Astrocyte (in vitro differentiated cells and primary cell): ENCODE data around the gene FDX2. TPM values are rescaled to one million over a fixed set of nuclear protein-coding genes. Genes with fewer than 3 reads are reported as not detected.

Source experiments
- DNase-seq: peaks from one replicate; pipeline ENCODE4 v3.0.0-alpha.2; 2010; ENCODE audit warnings: low read depth
- FAIRE-seq: peaks from 2 replicates; lab custom pipeline; 2011; peaks lifted over from hg19 to GRCh38; lab: Jason Lieb, UNC
- H2AFZ ChIP-seq: 2 replicates; pipeline ENCODE4 v1.6.0; 2012; ENCODE audit warnings: low read depth, low read length, inconsistent platforms
- H3K27ac ChIP-seq: 2 replicates; pipeline ENCODE4 v1.5.1; 2011; ENCODE audit warnings: low read depth, low read length, inconsistent platforms
- H3K27me3 ChIP-seq: 2 replicates; pipeline ENCODE4 v1.6.0; 2011; ENCODE audit warnings: low read length, inconsistent platforms; ENCODE audit not compliant: insufficient read depth
- H3K36me3 ChIP-seq: 2 replicates; pipeline ENCODE4 v1.5.1; 2011; ENCODE audit warnings: low read length, inconsistent platforms; ENCODE audit not compliant: insufficient read depth
- H3K4me1 ChIP-seq: 2 replicates; pipeline ENCODE4 v1.5.1; 2011; ENCODE audit warnings: low read length, inconsistent platforms; ENCODE audit not compliant: insufficient read depth
- H3K4me2 ChIP-seq: 2 replicates; pipeline ENCODE4 v1.6.0; 2012; ENCODE audit warnings: low read length, inconsistent platforms
- H3K4me3 ChIP-seq: 2 replicates; pipeline ENCODE4 v1.5.1; 2011; ENCODE audit warnings: low read depth, mild to moderate bottlenecking, low read length, inconsistent platforms; ENCODE audit not compliant: insufficient read depth
- H3K79me2 ChIP-seq: 2 replicates; pipeline ENCODE4 v1.6.0; 2012; ENCODE audit warnings: mild to moderate bottlenecking, low read length, inconsistent platforms; ENCODE audit not compliant: insufficient read depth
- H3K9ac ChIP-seq: 2 replicates; pipeline ENCODE4 v1.6.0; 2012; ENCODE audit warnings: mild to moderate bottlenecking, low read length, inconsistent platforms
- H3K9me3 ChIP-seq: 2 replicates; pipeline ENCODE4 v1.5.1; 2012; ENCODE audit warnings: low read depth, mild to moderate bottlenecking, low read length, inconsistent platforms; ENCODE audit not compliant: insufficient read depth
- H4K20me1 ChIP-seq: 2 replicates; pipeline ENCODE4 v1.6.0; 2012; ENCODE audit warnings: low read length, inconsistent platforms; ENCODE audit not compliant: insufficient read depth
- H3K27ac Mint-ChIP-seq: one replicate; pipeline ENCODE4 v1.8.0; 2021; ENCODE audit warnings: mild to moderate bottlenecking, mixed read lengths; ENCODE audit not compliant: unreplicated experiment
- H3K27me3 Mint-ChIP-seq: one replicate; pipeline ENCODE4 v1.8.0; 2021; ENCODE audit warnings: low read depth, mixed read lengths; ENCODE audit not compliant: unreplicated experiment
- H3K36me3 Mint-ChIP-seq: one replicate; pipeline ENCODE4 v1.8.0; 2021; ENCODE audit warnings: low read depth, mixed read lengths; ENCODE audit not compliant: unreplicated experiment
- H3K4me1 Mint-ChIP-seq: one replicate; pipeline ENCODE4 v1.8.0; 2021; ENCODE audit warnings: low read depth, mixed read lengths; ENCODE audit not compliant: unreplicated experiment
- H3K4me3 Mint-ChIP-seq: one replicate; pipeline ENCODE4 v1.8.0; 2021; ENCODE audit warnings: mild to moderate bottlenecking, moderate library complexity, mixed read lengths; ENCODE audit not compliant: unreplicated experiment
- H3K9me3 Mint-ChIP-seq: one replicate; pipeline ENCODE4 v1.8.0; 2021; ENCODE audit warnings: mild to moderate bottlenecking, mixed read lengths; ENCODE audit not compliant: unreplicated experiment
- EZH2 ChIP-seq: IDR thresholded peaks from 2 replicates; pipeline ENCODE4 v1.6.1; 2012; ENCODE audit warnings: mild to moderate bottlenecking, low read length, inconsistent platforms; ENCODE audit not compliant: insufficient read depth
- total RNA-seq: library from RNA; stranded (reverse); gene quantifications from 2 replicates; pipeline ENCODE4 v1.2.1, GENCODE V29; 2021
- TF ChIP-seq, protein P1 (sequence below): IDR thresholded peaks from 2 replicates; pipeline ENCODE4 v1.5.1; 2011; ENCODE audit warnings: low read depth, mild to moderate bottlenecking, inconsistent platforms, low read length, moderate library complexity; ENCODE audit not compliant: insufficient read depth

Gene FDX2
- total RNA-seq, 1 donor from 2014 or later = 24.4 TPM

DNA sequence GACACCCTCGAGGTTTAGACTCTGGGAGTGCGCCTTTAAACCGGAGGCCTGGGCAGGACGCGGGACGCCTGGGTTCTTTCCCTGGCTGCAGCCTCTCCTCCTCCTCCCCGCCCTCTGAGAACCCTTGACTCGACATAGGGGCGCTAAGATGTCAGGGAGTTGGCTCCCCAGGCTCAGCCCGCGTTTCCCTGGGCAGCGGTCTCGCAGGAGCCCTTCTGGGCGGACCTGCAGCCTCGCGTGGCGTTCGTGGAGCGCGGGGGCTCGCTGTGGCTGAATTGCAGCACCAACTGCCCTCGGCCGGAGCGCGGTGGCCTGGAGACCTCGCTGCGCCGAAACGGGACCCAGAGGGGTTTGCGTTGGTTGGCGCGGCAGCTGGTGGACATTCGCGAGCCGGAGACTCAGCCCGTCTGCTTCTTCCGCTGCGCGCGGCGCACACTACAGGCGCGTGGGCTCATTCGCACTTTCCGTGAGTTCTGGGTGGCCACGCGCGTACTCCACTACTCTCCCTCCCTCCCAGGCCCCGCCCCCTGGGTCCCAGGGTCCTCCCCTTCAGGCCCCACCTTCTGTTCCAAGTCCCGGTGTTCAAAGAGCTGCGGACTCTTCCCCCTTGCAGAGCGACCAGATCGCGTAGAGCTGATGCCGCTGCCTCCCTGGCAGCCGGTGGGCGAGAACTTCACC lies 24.8 kb downstream of the FDX2 start:
- TF ChIP-seq, protein P1, sequence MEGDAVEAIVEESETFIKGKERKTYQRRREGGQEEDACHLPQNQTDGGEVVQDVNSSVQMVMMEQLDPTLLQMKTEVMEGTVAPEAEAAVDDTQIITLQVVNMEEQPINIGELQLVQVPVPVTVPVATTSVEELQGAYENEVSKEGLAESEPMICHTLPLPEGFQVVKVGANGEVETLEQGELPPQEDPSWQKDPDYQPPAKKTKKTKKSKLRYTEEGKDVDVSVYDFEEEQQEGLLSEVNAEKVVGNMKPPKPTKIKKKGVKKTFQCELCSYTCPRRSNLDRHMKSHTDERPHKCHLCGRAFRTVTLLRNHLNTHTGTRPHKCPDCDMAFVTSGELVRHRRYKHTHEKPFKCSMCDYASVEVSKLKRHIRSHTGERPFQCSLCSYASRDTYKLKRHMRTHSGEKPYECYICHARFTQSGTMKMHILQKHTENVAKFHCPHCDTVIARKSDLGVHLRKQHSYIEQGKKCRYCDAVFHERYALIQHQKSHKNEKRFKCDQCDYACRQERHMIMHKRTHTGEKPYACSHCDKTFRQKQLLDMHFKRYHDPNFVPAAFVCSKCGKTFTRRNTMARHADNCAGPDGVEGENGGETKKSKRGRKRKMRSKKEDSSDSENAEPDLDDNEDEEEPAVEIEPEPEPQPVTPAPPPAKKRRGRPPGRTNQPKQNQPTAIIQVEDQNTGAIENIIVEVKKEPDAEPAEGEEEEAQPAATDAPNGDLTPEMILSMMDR = no peak
- TF ChIP-seq EZH2 = peak; percentile 76
- peak overlapping the region; percentile 66 for H2AFZ ChIP-seq
- peaks cover 11% of the 10 kb centered on the region for H3K9me3 ChIP-seq
- no peak overlapping the region for H3K9ac ChIP-seq
- Mint-ChIP-seq H3K36me3 (peaks cover 2% of the 10 kb centered on the region), H3K4me3 (no peak overlapping the region), H3K4me1 (peaks cover 3% of the 10 kb centered on the region), H3K9me3 (peaks cover 27% of the 10 kb centered on the region), H3K27me3 (peaks cover 84% of the 10 kb centered on the region), H3K27ac (peak overlapping the region; percentile 72)
- H3K4me2 ChIP-seq = peak overlapping the region; percentile 82
- H3K4me3 ChIP-seq = peak overlapping the region; percentile 39
- FAIRE-seq (no peak), DNase-seq (no peak)
- no peak overlapping the region for H3K27ac ChIP-seq
- H3K79me2 ChIP-seq = no peaks in the 10 kb centered on the region
- H4K20me1 ChIP-seq = peaks cover 16% of the 10 kb centered on the region
- H3K27me3 ChIP-seq = peaks cover 72% of the 10 kb centered on the region
- H3K4me1 ChIP-seq = peaks cover 37% of the 10 kb centered on the region
- no peaks in the 10 kb centered on the region for H3K36me3 ChIP-seq

DNA sequence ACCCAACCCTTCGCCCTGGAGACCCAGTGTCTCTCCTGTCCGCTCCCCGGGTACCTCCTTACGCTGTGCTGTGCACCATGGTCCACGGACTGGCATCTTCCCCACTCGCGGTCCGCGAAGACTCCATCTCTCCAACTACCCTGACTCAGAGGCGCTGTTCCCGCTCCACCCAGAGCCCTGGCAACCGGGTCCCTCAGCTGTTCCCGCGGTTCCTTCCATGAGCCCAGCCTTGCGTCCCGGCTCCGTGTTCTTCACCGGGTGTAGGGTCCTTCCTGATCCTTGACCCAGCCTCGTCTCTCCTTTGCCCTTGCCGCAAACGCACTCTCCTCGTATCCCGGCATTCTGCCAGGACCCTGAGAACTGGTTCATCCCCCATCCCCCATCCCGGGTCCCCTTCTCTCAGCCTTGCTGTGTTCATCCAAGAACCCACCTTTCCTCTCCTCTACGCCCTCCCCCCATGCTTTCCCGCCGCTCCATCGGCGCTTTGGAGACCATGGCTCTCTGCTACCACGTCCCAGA lies 25.4 kb downstream of the FDX2 start:
- Mint-ChIP-seq H3K4me1 (peaks cover 5% of the 10 kb centered on the region), H3K4me3 (peak overlapping the region; percentile 45), H3K27ac (peak overlapping the region; percentile 72), H3K36me3 (peaks cover 2% of the 10 kb centered on the region), H3K27me3 (peaks cover 83% of the 10 kb centered on the region), H3K9me3 (peaks cover 23% of the 10 kb centered on the region)
- Histone ChIP-seq H3K4me2 (peak overlapping the region; percentile 82), H3K4me1 (peaks cover 34% of the 10 kb centered on the region), H3K9ac (no peak overlapping the region), H2AFZ (peak overlapping the region; percentile 66), H3K4me3 (no peak overlapping the region), H3K9me3 (peaks cover 7% of the 10 kb centered on the region), H3K36me3 (no peaks in the 10 kb centered on the region), H3K27me3 (peaks cover 66% of the 10 kb centered on the region), H4K20me1 (peaks cover 16% of the 10 kb centered on the region), H3K27ac (no peak overlapping the region), H3K79me2 (no peaks in the 10 kb centered on the region)
- DNase-seq = no peak
- FAIRE-seq = no peak
- TF ChIP-seq, protein P1 = no peak

DNA sequence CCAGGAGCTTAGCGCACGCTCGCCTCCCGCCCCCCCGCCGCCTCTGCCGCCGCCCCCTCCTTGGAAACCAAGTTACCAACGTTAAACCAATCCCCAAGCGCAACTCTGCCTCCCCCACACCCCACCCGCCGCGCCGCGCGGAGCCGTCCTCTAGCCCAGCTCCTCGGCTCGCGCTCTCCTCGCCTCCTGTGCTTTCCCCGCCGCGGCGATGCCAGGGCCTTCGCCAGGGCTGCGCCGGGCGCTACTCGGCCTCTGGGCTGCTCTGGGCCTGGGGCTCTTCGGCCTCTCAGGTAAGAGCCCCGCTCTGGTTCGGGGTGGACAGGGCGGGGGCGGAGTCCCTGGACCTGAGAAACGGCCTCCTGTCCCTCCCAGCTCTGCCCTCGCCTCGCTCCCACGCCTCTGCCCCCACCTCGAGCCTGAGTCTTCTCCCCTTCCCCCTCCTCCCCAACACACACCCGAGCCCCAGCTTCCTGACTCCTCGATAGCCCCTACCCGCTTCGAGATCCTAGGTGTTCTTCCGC lies 25.9 kb downstream of the FDX2 start, which contains the start of gene ICAM5:
TSS of gene ICAM5 (plus strand) at position 117 of the 521 bp plus-strand sequence. CDS start at position 209, 92 bp downstream.
- H3K27me3 ChIP-seq = peaks cover 61% of the 10 kb centered on the region
- H3K4me1 Mint-ChIP-seq = peaks cover 5% of the 10 kb centered on the region
- DNase-seq = no peak
- H3K4me1 ChIP-seq = peaks cover 32% of the 10 kb centered on the region
- no peak within 1 kb of the TSS for H3K9ac ChIP-seq
- peaks cover 2% of the 10 kb centered on the region for H3K36me3 Mint-ChIP-seq
- peak within 1 kb of the TSS; percentile 45 for H3K4me3 Mint-ChIP-seq
- H3K4me2 ChIP-seq = peak within 1 kb of the TSS; percentile 82
- H4K20me1 ChIP-seq = peaks cover 16% of the 10 kb centered on the region
- no peak within 1 kb of the TSS for H3K27ac ChIP-seq
- peaks cover 86% of the 10 kb centered on the region for H3K27me3 Mint-ChIP-seq
- peak within 1 kb of the TSS; percentile 36 for H3K4me3 ChIP-seq
- H3K27ac Mint-ChIP-seq = peak within 1 kb of the TSS; percentile 72
- H3K9me3 Mint-ChIP-seq = peaks cover 23% of the 10 kb centered on the region
- H3K79me2 ChIP-seq = no peaks in the 10 kb centered on the region
- no peak for FAIRE-seq
- H3K36me3 ChIP-seq = no peaks in the 10 kb centered on the region
- peak within 1 kb of the TSS; percentile 66 for H2AFZ ChIP-seq
- TF ChIP-seq EZH2 = no peak
- TF ChIP-seq, protein P1 = no peak
- H3K9me3 ChIP-seq = peaks cover 7% of the 10 kb centered on the region
